Calu3 (cell line): ENCODE results near the gene MTM1. TPM values are rescaled to one million over a fixed set of nuclear protein-coding genes. Genes with fewer than 3 reads are reported as not detected.

Experiments used
- BruUV-seq: library from RNA; stranded (reverse); fragments of 400-500 nt; replicated peaks from 2 replicates; lab custom pipeline; 2021; lab: Mats Ljungman, UMichigan
- CTCF ChIA-PET: fragments of 300-600 bp; sonication (Branson Sonifier 250); formaldehyde crosslinking; loops from one replicate; lab custom pipeline; 2022; ENCODE audit warnings: antibody characterized with exemption; lab: Charles Lee
- DNase-seq: peaks from one replicate; pipeline ENCODE4 v3.0.0; 2022
- H3K27ac Mint-ChIP-seq: one replicate; pipeline ENCODE4 v1.8.0; 2022; ENCODE audit warnings: mixed read lengths; ENCODE audit not compliant: unreplicated experiment
- H3K27me3 Mint-ChIP-seq: one replicate; pipeline ENCODE4 v1.8.0; 2022; ENCODE audit warnings: mixed read lengths; ENCODE audit not compliant: unreplicated experiment
- H3K36me3 Mint-ChIP-seq: one replicate; pipeline ENCODE4 v1.8.0; 2022; ENCODE audit warnings: mild to moderate bottlenecking, moderate library complexity, mixed read lengths; ENCODE audit not compliant: insufficient read depth, unreplicated experiment
- H3K4me1 Mint-ChIP-seq: one replicate; pipeline ENCODE4 v1.8.0; 2022; ENCODE audit warnings: mild to moderate bottlenecking, low read depth, mixed read lengths; ENCODE audit not compliant: unreplicated experiment
- H3K4me3 Mint-ChIP-seq: one replicate; pipeline ENCODE4 v1.8.0; 2022; ENCODE audit warnings: mild to moderate bottlenecking, low read depth, moderate library complexity, mixed read lengths; ENCODE audit not compliant: unreplicated experiment
- H3K9me3 Mint-ChIP-seq: one replicate; pipeline ENCODE4 v1.8.0; 2022; ENCODE audit warnings: low read depth, mixed read lengths; ENCODE audit not compliant: unreplicated experiment
- CTCF ChIP-seq: fragments of 200-600 bp; IDR thresholded peaks from one replicate; pipeline ENCODE4 v1.8.0; 2022; ENCODE audit warnings: antibody characterized with exemption; ENCODE audit not compliant: unreplicated experiment
- intact Hi-C: fragments of 100-400 bp; cut with micrococcal nuclease; formaldehyde crosslinking; loops from one replicate; pipeline ENCODE4 v1.10.0; 2022; ENCODE audit not compliant: unreplicated experiment
- total RNA-seq: library from RNA; stranded (reverse); gene quantifications from 2 replicates; pipeline ENCODE4 v1.2.3, GENCODE V29; 2022

The MTM1 gene
- total RNA-seq, 1 experiment from 2014 or later: 13.2 TPM

- no peak for DNase-seq
- no peaks in the 10 kb centered on the region for H3K4me1 Mint-ChIP-seq
- intact Hi-C loops: no loop called here
- TF ChIP-seq CTCF: no peak
- no peak overlapping the region for H3K27ac Mint-ChIP-seq
- H3K4me3 Mint-ChIP-seq: no peak overlapping the region
- H3K27me3 Mint-ChIP-seq: no peaks in the 10 kb centered on the region
- BruUV-seq: no TSS peak
- CTCF ChIA-PET: no interaction called here
- H3K9me3 Mint-ChIP-seq: no peaks in the 10 kb centered on the region
- H3K36me3 Mint-ChIP-seq: no peaks in the 10 kb centered on the region
Measured at GRCh38 chrX:150602743-150603142, 34.3 kb downstream of the MTM1 start.

GRCh38 chrX:150605603-150606002 lies 37.2 kb downstream of the MTM1 start:
- DNase-seq: no peak
- TF ChIP-seq CTCF: no peak
- no peaks in the 10 kb centered on the region for H3K9me3 Mint-ChIP-seq
- no peak overlapping the region for H3K27ac Mint-ChIP-seq
- no peaks in the 10 kb centered on the region for H3K4me1 Mint-ChIP-seq
- CTCF ChIA-PET: no interaction called here
- H3K36me3 Mint-ChIP-seq: no peaks in the 10 kb centered on the region
- BruUV-seq: no TSS peak
- H3K4me3 Mint-ChIP-seq: no peak overlapping the region
- intact Hi-C loops: no loop called here
- no peaks in the 10 kb centered on the region for H3K27me3 Mint-ChIP-seq

GRCh38 chrX:150607201-150607600 lies 38.8 kb downstream of the MTM1 start:
- Mint-ChIP-seq H3K9me3 (no peaks in the 10 kb centered on the region), H3K4me3 (no peak overlapping the region), H3K27me3 (no peaks in the 10 kb centered on the region), H3K4me1 (no peaks in the 10 kb centered on the region), H3K36me3 (no peaks in the 10 kb centered on the region), H3K27ac (no peak overlapping the region)
- CTCF ChIA-PET: no interaction called here
- DNase-seq: no peak
- BruUV-seq: no TSS peak
- intact Hi-C loops: no loop called here
- TF ChIP-seq CTCF: no peak

GRCh38 chrX:150610043-150610442 lies 41.6 kb downstream of the MTM1 start:
- CTCF ChIA-PET: no interaction called here
- H3K36me3 Mint-ChIP-seq: no peaks in the 10 kb centered on the region
- no peak for DNase-seq
- H3K4me1 Mint-ChIP-seq: no peaks in the 10 kb centered on the region
- BruUV-seq: no TSS peak
- TF ChIP-seq CTCF: no peak
- H3K27me3 Mint-ChIP-seq: no peaks in the 10 kb centered on the region
- intact Hi-C loops: no loop called here
- no peaks in the 10 kb centered on the region for H3K9me3 Mint-ChIP-seq
- no peak overlapping the region for H3K4me3 Mint-ChIP-seq
- H3K27ac Mint-ChIP-seq: no peak overlapping the region
